Activated naive CD8-positive, alpha-beta T cell treated with anti-CD3 and anti-CD28 coated beads, Interleukin-2, amount 50 U/mL, for 24 hours (primary cell): ENCODE results near the gene PXK.

Experiments used
- ATAC-seq: fragments of 150-1000 bp; cut with Tn5 transposase; one replicate; pipeline ENCODE4 v1.10.0; 2021
- DNase-seq: peaks from one replicate; pipeline ENCODE4 v3.0.0; 2021
- H3K27ac Mint-ChIP-seq: one replicate; pipeline ENCODE4 v1.8.0; 2021; ENCODE audit warnings: mild to moderate bottlenecking, mixed read lengths
- H3K27me3 Mint-ChIP-seq: one replicate; pipeline ENCODE4 v1.8.0; 2021; ENCODE audit warnings: mixed read lengths
- H3K36me3 Mint-ChIP-seq: one replicate; pipeline ENCODE4 v1.8.0; 2021; ENCODE audit warnings: low read depth, mixed read lengths
- H3K4me1 Mint-ChIP-seq: one replicate; pipeline ENCODE4 v1.8.0; 2021; ENCODE audit warnings: mixed read lengths
- H3K4me3 Mint-ChIP-seq: one replicate; pipeline ENCODE4 v1.8.0; 2021; ENCODE audit warnings: mild to moderate bottlenecking, moderate library complexity, mixed read lengths
- H3K9me3 Mint-ChIP-seq: one replicate; pipeline ENCODE4 v1.8.0; 2021; ENCODE audit warnings: mixed read lengths

Gene PXK

GRCh38 chr3:58349792-58350626 is 17.3 kb downstream of the PXK start:
- H3K27ac Mint-ChIP-seq: peak overlapping the region; percentile 7
- peaks cover 18% of the 10 kb centered on the region for H3K36me3 Mint-ChIP-seq
- H3K27me3 Mint-ChIP-seq: no peaks in the 10 kb centered on the region
- no peak for DNase-seq
- H3K9me3 Mint-ChIP-seq: no peaks in the 10 kb centered on the region
- peaks cover 78% of the 10 kb centered on the region for H3K4me1 Mint-ChIP-seq
- peak; percentile 50 for ATAC-seq
- no peak overlapping the region for H3K4me3 Mint-ChIP-seq

DNA sequence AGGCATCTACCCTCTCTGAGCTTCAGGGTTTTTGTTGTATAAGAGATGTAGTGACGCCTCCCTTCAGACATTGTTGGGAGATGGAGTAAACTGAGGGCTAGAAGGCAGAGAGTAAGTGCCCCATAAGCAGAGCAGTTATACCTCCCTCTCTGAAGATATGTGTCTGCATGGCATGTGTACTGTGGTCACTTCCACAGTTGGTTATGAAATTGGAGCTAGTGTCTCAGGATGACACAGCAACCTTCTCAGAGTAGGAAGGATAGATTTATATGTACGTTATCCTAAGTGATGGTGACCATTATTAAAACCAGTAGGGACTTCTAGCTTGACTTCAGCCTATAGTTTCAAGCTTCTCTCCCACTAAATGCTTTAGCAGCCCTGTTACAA is 17.9 kb downstream of the PXK start:
- no peaks in the 10 kb centered on the region for H3K27me3 Mint-ChIP-seq
- no peak overlapping the region for H3K27ac Mint-ChIP-seq
- peaks cover 18% of the 10 kb centered on the region for H3K36me3 Mint-ChIP-seq
- DNase-seq (no peak), ATAC-seq (no peak)
- no peak overlapping the region for H3K4me3 Mint-ChIP-seq
- H3K4me1 Mint-ChIP-seq: peaks cover 83% of the 10 kb centered on the region
- no peaks in the 10 kb centered on the region for H3K9me3 Mint-ChIP-seq

GRCh38 chr3:58351920-58352319 is 19.2 kb downstream of the PXK start:
- no peak for ATAC-seq

GRCh38 chr3:58352626-58353025 is 19.9 kb downstream of the PXK start:
- no peaks in the 10 kb centered on the region for H3K27me3 Mint-ChIP-seq
- H3K27ac Mint-ChIP-seq: no peak overlapping the region
- no peak overlapping the region for H3K4me3 Mint-ChIP-seq
- no peak for ATAC-seq
- no peak for DNase-seq
- no peaks in the 10 kb centered on the region for H3K9me3 Mint-ChIP-seq
- peaks cover 85% of the 10 kb centered on the region for H3K4me1 Mint-ChIP-seq
- peaks cover 15% of the 10 kb centered on the region for H3K36me3 Mint-ChIP-seq

More at GRCh38 chr3:58351920-58352319, 19.2 kb downstream of the PXK start:
- Mint-ChIP-seq H3K27me3 (no peaks in the 10 kb centered on the region), H3K27ac (no peak overlapping the region), H3K4me1 (peaks cover 85% of the 10 kb centered on the region), H3K4me3 (no peak overlapping the region), H3K9me3 (no peaks in the 10 kb centered on the region), H3K36me3 (peaks cover 17% of the 10 kb centered on the region)
- no peak for DNase-seq

- ATAC-seq (peak; percentile 42), DNase-seq (no peak)
- Mint-ChIP-seq H3K36me3 (peaks cover 8% of the 10 kb centered on the region), H3K27ac (peak overlapping the region; percentile 78), H3K4me1 (peaks cover 88% of the 10 kb centered on the region), H3K27me3 (no peaks in the 10 kb centered on the region), H3K4me3 (peak overlapping the region; percentile 53), H3K9me3 (no peaks in the 10 kb centered on the region)
These were observed 21.2 kb downstream of the PXK start for GRCh38 chr3:58353722-58354553.

DNA sequence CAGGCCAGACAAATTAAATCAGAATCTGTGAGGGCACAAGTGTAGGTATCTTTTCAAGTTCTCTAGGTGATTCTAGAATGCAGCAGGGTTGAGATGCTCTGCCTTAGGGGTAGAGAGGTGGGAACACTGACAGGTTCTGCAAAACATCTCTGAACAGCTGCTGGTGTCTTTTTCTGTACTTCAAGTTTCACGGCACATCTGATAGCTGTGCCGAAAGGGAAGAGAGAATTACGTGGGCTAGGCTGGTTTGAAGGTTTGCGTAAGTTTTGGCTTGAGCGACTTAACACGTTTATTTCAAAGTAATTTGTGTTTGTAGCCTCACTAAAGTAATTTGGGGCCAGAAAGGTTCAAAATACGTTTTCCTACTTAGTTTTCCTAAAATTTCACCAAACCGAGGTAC is 22.5 kb downstream of the PXK start:
- DNase-seq: no peak
- ATAC-seq: no peak
- peaks cover 80% of the 10 kb centered on the region for H3K4me1 Mint-ChIP-seq
- H3K4me3 Mint-ChIP-seq: no peak overlapping the region
- peaks cover 5% of the 10 kb centered on the region for H3K36me3 Mint-ChIP-seq
- H3K9me3 Mint-ChIP-seq: no peaks in the 10 kb centered on the region
- H3K27ac Mint-ChIP-seq: peak overlapping the region; percentile 78
- no peaks in the 10 kb centered on the region for H3K27me3 Mint-ChIP-seq

- no peaks in the 10 kb centered on the region for H3K27me3 Mint-ChIP-seq
- no peak overlapping the region for H3K4me3 Mint-ChIP-seq
- DNase-seq (no peak), ATAC-seq (no peak)
- H3K27ac Mint-ChIP-seq: peak overlapping the region; percentile 60
- H3K9me3 Mint-ChIP-seq: no peaks in the 10 kb centered on the region
- H3K36me3 Mint-ChIP-seq: peaks cover 5% of the 10 kb centered on the region
- H3K4me1 Mint-ChIP-seq: peaks cover 72% of the 10 kb centered on the region
These were observed 23.4 kb downstream of the PXK start for GRCh38 chr3:58356054-58356453.

GRCh38 chr3:58357402-58357801 is 24.7 kb downstream of the PXK start:
- Mint-ChIP-seq H3K9me3 (no peaks in the 10 kb centered on the region), H3K4me3 (peak overlapping the region; percentile 40), H3K4me1 (peaks cover 65% of the 10 kb centered on the region), H3K27me3 (no peaks in the 10 kb centered on the region), H3K27ac (peak overlapping the region; percentile 90), H3K36me3 (peaks cover 5% of the 10 kb centered on the region)
- DNase-seq (peak; percentile 41), ATAC-seq (peak; percentile 21)

DNA sequence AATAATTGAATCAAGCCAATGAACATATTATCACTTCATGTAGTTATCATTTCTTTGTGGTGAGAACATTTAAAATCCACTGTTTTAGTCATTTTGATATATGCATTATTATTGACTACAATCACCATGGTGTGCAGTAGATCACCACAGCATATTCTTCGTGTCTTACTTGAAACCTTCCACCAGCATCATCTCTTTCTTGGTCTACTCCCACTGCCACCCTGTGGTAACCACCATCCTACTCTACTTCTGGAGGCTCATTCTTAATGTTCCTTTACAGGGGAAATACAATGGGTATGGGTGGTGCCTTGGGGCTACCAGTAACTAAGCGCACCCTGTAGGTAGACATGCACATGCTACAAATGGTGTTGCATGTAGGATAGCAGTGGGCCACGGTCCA is 25.4 kb downstream of the PXK start:
- H3K4me1 Mint-ChIP-seq: peaks cover 60% of the 10 kb centered on the region
- peaks cover 5% of the 10 kb centered on the region for H3K36me3 Mint-ChIP-seq
- H3K9me3 Mint-ChIP-seq: no peaks in the 10 kb centered on the region
- no peaks in the 10 kb centered on the region for H3K27me3 Mint-ChIP-seq
- H3K4me3 Mint-ChIP-seq: no peak overlapping the region
- ATAC-seq (peak; percentile 86), DNase-seq (no peak)
- peak overlapping the region; percentile 90 for H3K27ac Mint-ChIP-seq

- Mint-ChIP-seq H3K4me3 (no peak overlapping the region), H3K36me3 (peaks cover 3% of the 10 kb centered on the region), H3K27ac (peak overlapping the region; percentile 90), H3K4me1 (peaks cover 55% of the 10 kb centered on the region), H3K9me3 (no peaks in the 10 kb centered on the region), H3K27me3 (no peaks in the 10 kb centered on the region)
- no peak for ATAC-seq
- no peak for DNase-seq
These were observed 26.1 kb downstream of the PXK start for GRCh38 chr3:58358808-58359207.

DNA sequence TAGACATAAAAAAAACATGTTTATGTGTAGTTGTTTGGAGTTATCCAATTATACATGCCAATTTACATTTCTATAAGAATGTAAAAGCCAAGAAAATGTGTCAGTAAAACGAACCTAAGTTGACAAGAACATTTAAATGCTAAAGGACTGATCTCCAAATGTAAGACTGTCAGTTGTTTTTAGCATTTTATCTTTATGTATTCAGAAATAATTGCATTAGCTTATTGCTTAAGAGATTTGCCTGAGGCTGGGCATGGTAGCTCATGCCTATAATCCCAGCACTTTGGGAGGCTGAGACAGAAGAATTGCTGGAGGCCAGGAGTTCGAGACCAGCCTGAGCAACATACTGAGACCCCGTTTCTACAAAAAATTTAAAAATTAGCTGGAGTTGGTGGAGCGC is 26.9 kb downstream of the PXK start:
- H3K9me3 Mint-ChIP-seq: peaks cover 3% of the 10 kb centered on the region
- ATAC-seq: no peak
- peaks cover 3% of the 10 kb centered on the region for H3K36me3 Mint-ChIP-seq
- H3K27ac Mint-ChIP-seq: no peak overlapping the region
- H3K27me3 Mint-ChIP-seq: no peaks in the 10 kb centered on the region
- no peak overlapping the region for H3K4me3 Mint-ChIP-seq
- peaks cover 51% of the 10 kb centered on the region for H3K4me1 Mint-ChIP-seq
- DNase-seq: no peak

DNA sequence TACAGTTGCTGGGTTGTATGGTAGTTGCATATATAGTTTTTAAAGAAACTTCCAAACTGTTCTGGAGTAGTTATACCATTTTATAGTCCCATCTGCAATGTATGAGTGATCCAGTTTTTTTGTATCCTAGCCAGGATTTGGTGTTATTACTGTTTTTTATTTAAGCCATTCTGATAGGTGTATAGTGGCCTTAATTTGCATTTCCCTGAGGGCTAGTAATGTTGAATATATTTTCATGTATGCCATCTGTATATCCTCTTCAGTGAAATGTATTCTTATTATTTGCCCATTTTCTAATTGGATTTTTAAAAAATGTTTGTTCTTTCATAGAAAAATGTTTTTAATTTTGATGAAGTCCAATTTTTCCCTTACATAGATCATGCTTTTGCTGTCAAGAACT is 29.2 kb downstream of the PXK start:
- Mint-ChIP-seq H3K4me1 (peaks cover 53% of the 10 kb centered on the region), H3K36me3 (peaks cover 7% of the 10 kb centered on the region), H3K9me3 (peaks cover 9% of the 10 kb centered on the region), H3K27ac (no peak overlapping the region), H3K4me3 (no peak overlapping the region), H3K27me3 (no peaks in the 10 kb centered on the region)
- DNase-seq: no peak
- ATAC-seq: no peak

- Mint-ChIP-seq H3K27ac (peak overlapping the region; percentile 63), H3K9me3 (peaks cover 9% of the 10 kb centered on the region), H3K36me3 (peaks cover 15% of the 10 kb centered on the region), H3K27me3 (no peaks in the 10 kb centered on the region), H3K4me1 (peaks cover 33% of the 10 kb centered on the region), H3K4me3 (peak overlapping the region; percentile 18)
- no peak for DNase-seq
- ATAC-seq: peak; percentile 87
These were observed 34.0 kb downstream of the PXK start for GRCh38 chr3:58366699-58367098.

- Mint-ChIP-seq H3K27ac (no peak overlapping the region), H3K36me3 (peaks cover 17% of the 10 kb centered on the region), H3K4me3 (no peak overlapping the region), H3K9me3 (peaks cover 8% of the 10 kb centered on the region), H3K4me1 (peaks cover 27% of the 10 kb centered on the region), H3K27me3 (no peaks in the 10 kb centered on the region)
- ATAC-seq (no peak), DNase-seq (no peak)
These were observed 36.3 kb downstream of the PXK start for GRCh38 chr3:58369038-58369437.

GRCh38 chr3:58369876-58370275 is 37.2 kb downstream of the PXK start:
- DNase-seq: no peak
- Mint-ChIP-seq H3K27me3 (no peaks in the 10 kb centered on the region), H3K9me3 (peaks cover 6% of the 10 kb centered on the region), H3K27ac (no peak overlapping the region), H3K4me3 (no peak overlapping the region), H3K36me3 (peaks cover 17% of the 10 kb centered on the region), H3K4me1 (peaks cover 25% of the 10 kb centered on the region)
- ATAC-seq: no peak
